ENCODE data around the gene CENPX. TPM values are rescaled to one million over a fixed set of nuclear protein-coding genes. Genes with fewer than 3 reads are reported as not detected.

The CENPX gene
- total and polyA plus RNA-seq, 2 of the 13 experiments (the other 11 are each of a cell fraction or from before 2014, with no cell fraction given), result 92.7 to 170 TPM

- TF ChIP-seq, protein P1, sequence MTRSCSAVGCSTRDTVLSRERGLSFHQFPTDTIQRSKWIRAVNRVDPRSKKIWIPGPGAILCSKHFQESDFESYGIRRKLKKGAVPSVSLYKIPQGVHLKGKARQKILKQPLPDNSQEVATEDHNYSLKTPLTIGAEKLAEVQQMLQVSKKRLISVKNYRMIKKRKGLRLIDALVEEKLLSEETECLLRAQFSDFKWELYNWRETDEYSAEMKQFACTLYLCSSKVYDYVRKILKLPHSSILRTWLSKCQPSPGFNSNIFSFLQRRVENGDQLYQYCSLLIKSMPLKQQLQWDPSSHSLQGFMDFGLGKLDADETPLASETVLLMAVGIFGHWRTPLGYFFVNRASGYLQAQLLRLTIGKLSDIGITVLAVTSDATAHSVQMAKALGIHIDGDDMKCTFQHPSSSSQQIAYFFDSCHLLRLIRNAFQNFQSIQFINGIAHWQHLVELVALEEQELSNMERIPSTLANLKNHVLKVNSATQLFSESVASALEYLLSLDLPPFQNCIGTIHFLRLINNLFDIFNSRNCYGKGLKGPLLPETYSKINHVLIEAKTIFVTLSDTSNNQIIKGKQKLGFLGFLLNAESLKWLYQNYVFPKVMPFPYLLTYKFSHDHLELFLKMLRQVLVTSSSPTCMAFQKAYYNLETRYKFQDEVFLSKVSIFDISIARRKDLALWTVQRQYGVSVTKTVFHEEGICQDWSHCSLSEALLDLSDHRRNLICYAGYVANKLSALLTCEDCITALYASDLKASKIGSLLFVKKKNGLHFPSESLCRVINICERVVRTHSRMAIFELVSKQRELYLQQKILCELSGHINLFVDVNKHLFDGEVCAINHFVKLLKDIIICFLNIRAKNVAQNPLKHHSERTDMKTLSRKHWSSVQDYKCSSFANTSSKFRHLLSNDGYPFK (CRISPR knock-in tag; IDR thresholded peaks at IDR 0.05; ENCODE audit: borderline replicate concordance), result no peak
- TF ChIP-seq ZNF782 (CRISPR knock-in tag; IDR thresholded peaks at IDR 0.05; ENCODE audit: borderline replicate concordance) (0 out of 2 replicates have a peak, but pooled peaks have one; percentile 3), ZNF280D (CRISPR knock-in tag; IDR thresholded peaks at IDR 0.05) (no peak), SMC3 (IDR thresholded peaks at IDR 0.05; ENCODE audit: low read length) (no peak), ZFAT (CRISPR knock-in tag; conservative IDR thresholded peaks at IDR 0.05) (no peak), RFXAP (CRISPR knock-in tag; IDR thresholded peaks at IDR 0.05; ENCODE audit: borderline replicate concordance) (no peak), PCBP2 (optimal IDR thresholded peaks at IDR 0.05; ENCODE audit: low read depth, low read length, poor library complexity, severe bottlenecking) (no peak), ZNF296 (CRISPR knock-in tag; conservative IDR thresholded peaks at IDR 0.05) (no peak), NFIC (IDR thresholded peaks at IDR 0.05; ENCODE audit: low read length) (no peak), PHF20 (CRISPR knock-in tag; IDR thresholded peaks at IDR 0.05) (no peak), XBP1 (CRISPR knock-in tag; IDR thresholded peaks at IDR 0.05) (no peak), ZNF281 (CRISPR knock-in tag; IDR thresholded peaks at IDR 0.05; ENCODE audit: borderline replicate concordance) (no peak)
- TF ChIP-seq, protein P2, sequence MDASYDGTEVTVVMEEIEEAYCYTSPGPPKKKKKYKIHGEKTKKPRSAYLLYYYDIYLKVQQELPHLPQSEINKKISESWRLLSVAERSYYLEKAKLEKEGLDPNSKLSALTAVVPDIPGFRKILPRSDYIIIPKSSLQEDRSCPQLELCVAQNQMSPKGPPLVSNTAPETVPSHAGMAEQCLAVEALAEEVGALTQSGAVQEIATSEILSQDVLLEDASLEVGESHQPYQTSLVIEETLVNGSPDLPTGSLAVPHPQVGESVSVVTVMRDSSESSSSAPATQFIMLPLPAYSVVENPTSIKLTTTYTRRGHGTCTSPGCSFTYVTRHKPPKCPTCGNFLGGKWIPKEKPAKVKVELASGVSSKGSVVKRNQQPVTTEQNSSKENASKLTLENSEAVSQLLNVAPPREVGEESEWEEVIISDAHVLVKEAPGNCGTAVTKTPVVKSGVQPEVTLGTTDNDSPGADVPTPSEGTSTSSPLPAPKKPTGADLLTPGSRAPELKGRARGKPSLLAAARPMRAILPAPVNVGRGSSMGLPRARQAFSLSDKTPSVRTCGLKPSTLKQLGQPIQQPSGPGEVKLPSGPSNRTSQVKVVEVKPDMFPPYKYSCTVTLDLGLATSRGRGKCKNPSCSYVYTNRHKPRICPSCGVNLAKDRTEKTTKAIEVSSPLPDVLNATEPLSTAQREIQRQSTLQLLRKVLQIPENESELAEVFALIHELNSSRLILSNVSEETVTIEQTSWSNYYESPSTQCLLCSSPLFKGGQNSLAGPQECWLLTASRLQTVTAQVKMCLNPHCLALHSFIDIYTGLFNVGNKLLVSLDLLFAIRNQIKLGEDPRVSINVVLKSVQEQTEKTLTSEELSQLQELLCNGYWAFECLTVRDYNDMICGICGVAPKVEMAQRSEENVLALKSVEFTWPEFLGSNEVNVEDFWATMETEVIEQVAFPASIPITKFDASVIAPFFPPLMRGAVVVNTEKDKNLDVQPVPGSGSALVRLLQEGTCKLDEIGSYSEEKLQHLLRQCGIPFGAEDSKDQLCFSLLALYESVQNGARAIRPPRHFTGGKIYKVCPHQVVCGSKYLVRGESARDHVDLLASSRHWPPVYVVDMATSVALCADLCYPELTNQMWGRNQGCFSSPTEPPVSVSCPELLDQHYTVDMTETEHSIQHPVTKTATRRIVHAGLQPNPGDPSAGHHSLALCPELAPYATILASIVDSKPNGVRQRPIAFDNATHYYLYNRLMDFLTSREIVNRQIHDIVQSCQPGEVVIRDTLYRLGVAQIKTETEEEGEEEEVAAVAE (CRISPR knock-in tag; IDR thresholded peaks at IDR 0.05; ENCODE audit: borderline replicate concordance), result no peak
Measured at GRCh38 chr17:81996232-81996756, 26.4 kb downstream of the CENPX start (continued).

Measured in HepG2 (cell line).